Measurements from ENCODE around the gene MANBA.
A peak's percentile ranks its signal among the peaks of the same experiment; 100 is the strongest.

Gene MANBA

DNA sequence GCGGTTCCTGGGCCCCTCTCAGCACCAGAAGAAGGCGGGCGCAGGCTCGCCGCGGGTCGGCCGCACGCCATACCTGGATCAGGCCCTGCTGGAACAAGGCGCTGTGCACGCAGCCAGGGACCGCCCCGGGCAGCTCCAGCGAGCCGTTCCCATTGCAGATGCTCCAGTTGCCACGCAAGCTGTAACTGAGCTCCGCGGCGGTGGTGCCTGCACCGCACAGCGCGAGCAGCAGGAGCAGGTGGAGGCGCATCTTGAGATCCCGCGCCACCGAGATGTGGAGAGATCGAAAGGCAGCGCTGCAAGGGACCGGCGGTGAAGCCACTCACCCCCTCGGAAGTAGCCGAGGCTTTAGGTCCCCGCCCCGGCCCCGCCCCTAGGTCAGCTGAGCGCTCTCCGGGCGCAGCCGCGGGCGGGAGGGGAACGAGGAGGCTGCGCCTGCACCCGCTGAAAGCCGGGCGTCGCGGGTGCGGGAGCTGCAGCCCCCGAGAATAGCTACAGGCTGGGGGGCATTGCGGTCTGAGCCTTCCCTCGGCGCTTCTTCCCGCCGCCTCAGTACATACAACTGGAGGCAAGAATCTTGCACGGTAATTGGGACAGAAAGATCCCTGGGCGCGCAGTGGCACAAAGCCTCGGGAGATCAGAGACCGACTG lies at the start of gene MANBA:
MANBA (minus strand) TSS at position 324 of the 651 bp plus-strand sequence; CDS start at position 250, 74 bp downstream.
- DNase-seq, result peak; percentile 79

DNA sequence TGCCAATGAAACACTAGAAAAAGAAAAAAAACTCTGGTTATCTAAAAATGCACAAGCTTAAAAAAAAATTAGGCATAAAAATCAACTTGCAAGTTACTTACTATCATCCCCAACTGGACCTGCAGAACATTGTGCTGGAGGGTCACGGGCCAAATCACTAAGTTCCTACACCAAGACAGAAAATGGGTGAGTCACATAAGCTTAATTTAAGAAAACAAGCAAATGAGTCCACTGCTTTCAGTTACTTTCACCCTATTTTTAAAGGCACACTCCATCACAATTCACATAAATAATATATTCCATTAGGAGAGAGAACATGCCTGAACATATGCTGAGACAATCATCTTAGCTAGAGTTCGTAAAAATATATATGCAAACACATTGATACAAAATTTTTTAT lies 48.9 kb upstream of the MANBA start:
- peak; percentile 31 for DNase-seq

DNA sequence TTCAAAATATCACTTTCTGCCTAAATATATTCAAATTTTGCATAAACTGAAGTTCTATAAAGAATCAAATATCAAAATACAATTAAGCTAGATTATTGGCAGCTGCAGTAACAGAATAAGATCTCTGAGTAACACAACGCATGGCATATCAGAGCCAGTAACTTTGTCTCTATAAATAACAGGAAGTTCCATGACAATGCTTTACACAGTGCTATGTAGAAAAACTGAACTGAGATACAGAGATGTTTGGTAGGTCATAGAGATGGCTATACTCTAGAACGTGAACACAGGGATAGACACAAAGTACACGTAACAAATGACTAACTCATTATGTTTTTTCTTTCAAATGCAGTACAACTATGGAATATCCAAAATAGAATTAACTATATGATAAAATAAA lies 48.4 kb upstream of the MANBA start:
- no peak for DNase-seq

DNA sequence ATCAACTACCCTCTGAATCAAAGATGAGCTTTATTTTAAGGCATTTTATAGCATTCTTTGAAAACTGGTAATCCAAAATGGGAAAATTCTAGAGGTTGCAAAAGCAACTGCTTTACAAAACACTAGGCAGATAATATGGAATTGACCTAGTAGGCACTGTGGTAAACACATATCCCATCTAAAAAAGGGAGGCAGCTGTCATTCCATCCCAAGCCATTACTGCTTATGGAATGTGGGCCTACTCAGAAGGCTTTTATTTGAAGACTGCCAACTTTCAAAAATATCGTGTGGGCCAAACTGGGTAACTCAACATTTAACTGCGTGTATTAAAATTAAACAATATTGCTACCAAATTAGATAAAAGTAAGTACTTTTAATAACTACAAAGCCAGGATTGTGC lies 47.2 kb upstream of the MANBA start:
- no peak for DNase-seq

DNA sequence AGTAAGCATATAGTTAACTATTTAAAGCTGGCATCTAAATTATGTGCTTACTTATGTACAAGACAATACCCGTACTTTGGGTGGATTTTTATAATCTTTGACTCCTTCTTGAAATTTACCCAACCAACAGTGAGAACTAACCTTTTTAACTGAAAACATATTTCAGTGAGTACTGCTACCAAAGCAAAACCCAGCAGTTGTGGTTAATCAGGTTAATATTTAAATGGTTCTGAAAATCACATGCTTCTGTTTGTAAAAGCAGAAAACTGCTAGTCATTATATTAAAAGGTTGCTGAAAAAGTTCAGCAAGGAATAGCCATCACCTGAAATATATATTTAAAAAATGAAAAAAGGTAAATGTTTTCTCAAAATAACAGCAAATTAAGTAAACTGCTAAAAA lies 46.6 kb upstream of the MANBA start:
- DNase-seq, result no peak

DNA sequence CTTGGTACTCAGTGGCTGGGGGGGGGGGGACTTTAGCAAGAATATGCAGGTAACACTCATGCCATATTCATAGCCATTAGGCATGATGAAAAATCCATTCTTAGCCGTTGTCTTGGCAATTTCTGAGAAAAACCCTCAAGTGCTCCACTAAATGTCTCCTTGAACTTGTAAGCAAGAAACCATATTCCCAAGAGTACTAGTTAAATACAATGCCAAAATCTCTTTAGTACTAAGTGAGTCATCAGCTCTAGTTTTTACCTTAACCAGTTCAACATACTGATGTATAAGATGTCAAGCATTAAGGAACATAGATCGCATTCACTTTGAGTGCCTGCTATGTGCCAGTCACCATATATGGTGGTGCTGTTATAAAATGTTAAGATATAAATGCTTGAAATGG lies 39.0 kb upstream of the MANBA start:
- DNase-seq, result no peak

DNA sequence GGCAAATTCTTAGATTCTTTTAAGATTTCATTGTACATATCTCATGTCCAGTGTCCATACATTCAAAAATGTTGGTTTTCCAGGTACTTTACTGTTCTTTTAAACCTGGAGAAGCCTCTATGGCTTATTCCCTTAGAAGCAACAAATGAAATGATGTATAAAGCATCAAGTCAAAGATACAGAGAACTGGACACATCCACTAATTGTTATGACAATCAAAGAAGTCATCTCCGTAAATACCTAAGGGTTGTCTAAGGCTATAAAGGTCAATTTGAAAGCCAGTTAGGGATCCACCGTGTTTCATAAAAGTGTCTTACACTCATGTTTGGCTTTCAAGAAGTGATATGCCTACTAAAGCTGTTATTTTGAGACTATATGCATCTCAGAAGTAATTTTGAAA lies 34.2 kb upstream of the MANBA start:
- no peak for DNase-seq

DNA sequence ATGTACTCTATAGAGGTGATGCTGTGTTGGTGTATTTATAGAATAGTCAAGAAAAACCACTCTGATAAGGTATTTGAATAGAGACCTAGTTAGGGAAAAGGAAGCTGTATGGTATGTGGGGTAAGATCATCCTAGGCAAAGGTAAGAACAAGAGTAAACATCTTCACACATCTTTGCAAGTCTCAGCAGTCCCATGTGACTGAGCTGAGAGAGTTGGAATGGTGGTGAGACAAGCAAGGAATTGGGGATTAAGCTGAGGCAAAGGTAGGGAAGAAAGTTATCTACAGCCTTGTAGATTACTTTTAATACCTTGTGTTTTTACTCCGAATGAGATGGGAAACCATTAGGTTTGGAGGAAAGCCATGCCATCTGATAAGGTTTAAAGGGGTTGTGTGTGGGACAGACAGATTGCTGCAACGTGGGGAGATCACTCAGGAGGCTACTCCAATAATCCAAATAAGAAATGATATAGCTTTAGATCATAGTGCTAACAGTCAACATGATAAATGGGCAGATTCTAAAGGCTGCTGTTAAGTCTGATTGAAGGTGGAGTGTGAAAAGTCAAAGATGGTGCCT lies 31.7 kb upstream of the MANBA start:
- no peak for DNase-seq

DNA sequence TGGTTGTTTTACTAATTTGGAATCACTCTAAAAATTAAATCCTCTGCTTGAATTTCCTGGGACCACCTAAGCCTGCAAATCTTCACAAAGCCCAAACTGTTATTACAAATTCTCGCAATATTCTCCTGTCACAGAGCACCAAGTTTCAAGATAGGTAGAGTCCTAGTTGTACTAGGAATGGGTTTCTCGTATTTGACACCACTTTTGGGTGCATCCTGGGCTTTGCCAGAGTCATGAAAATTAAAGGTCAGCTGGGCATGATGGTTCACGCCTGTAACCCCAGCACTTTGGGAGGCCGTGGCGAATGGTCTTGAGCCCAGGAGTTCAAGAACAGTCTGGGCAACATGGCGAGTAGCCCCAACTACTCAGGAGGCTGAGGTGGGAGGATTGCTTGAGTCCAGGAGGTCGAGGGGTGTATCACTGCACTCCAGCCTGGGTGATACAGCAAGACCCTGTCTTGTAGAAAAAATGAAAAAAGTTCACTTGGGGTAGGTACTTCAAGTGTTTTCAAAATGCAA lies 30.6 kb upstream of the MANBA start:
- no peak for DNase-seq

DNA sequence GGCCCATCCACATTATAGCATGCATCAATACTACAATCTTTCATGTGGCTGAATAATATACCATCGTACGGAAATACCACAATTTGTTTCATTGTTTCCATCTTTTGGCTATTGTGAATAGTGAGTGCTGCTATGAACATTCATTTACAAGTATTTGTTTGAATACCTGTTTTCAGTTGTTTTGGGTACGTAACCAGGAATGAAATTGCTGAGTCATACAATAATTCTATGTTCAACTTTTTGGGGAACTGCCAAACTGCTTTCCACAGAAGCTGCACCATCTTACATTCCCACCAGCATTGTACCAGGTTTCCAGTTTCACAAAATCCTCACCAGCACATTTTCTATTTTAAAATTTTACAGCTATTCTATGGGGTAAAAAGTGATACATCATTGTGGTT lies 28.5 kb upstream of the MANBA start:
- DNase-seq, result peak; percentile 23

DNA sequence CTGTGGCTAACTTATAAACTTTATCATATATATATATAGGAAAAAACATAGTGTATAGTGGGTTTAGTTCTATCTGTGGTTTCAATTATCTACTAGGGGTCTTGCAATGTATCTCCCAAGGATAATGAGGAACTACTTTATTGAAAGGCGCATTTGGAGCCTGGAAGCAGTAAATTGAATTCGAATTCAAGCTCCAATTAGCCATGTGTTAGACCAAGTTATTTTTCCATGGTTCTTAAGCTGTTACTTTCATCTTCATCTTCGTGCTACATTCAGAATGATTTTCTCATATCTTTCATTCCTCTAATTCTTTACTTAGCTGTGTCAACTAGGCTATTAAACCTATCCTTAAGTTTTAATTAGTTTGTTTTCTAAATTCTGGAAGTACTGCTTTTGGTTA lies 27.2 kb upstream of the MANBA start:
- no peak for DNase-seq

DNA sequence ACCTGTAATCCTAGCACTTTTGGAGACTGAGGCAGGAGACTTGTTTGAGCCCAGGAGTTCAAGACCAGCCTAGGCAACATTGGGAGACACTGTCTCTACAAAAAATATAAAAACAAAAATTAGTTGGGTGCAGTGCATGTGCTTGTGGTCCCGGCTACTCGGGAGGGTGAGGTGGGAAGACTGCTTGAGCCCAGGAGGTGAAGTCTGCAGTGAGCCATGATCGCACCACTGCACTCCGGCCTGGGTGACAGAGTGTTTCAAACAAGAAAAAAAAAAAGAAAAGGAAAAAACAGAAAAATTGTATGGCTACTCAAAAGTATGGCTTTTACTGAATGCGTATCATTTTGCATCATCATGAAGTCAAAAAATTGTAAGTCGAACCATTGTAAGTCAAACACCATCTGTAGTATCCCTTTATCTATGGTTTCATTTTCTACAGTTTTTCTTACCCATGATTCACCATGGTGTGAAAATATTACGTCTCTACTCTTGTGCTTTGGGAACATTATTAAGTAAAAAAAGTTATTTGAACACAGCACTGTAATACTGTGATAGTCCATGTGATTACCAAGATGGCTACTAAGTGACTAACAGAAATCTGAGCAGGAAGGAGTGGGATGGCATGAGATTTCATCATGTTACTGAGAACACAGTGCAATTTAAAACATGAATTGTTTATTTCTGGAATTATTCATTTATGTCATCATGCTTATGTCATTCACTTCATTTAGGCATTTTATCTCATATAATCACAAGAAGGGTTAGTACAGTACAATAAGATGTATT lies 26.5 kb upstream of the MANBA start:
- peak; percentile 49 for DNase-seq

DNA sequence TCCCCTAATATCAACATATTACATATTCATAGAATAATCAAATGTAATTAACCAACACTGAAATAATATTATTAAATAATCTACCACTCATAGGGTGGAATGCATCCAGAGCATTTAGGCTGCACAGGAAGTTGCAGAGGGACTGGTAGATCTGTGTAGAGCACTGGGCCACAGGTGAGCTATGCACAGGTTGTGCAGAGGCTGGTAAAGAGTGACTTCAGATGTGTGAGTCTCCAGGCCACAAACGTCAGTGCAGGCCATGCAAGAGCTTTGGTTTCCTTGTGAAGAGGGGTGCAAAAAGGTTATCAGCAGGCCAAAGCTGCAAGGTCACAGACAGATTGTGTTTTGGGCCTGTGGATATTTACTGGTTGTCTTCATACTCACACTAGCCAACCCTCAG lies 25.5 kb upstream of the MANBA start:
- DNase-seq, result no peak

DNA sequence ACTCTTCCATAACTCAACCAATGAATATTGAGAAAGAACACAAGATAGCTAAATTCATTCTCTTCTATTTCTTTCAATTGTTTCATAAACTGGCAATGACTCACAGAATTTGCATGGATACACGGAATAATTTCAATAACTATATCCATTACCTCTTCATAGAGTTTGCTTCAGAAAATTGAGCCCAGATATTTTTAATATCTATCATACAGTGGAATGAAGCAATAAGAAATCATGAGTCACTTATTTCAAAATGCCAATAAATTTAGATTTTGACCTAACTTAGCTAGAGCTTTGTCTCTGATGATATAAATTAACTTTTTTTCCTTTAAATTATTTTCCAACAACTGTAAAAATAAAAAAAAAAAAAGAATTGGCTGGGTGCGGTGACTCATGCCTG lies 22.2 kb upstream of the MANBA start:
- no peak for DNase-seq

DNA sequence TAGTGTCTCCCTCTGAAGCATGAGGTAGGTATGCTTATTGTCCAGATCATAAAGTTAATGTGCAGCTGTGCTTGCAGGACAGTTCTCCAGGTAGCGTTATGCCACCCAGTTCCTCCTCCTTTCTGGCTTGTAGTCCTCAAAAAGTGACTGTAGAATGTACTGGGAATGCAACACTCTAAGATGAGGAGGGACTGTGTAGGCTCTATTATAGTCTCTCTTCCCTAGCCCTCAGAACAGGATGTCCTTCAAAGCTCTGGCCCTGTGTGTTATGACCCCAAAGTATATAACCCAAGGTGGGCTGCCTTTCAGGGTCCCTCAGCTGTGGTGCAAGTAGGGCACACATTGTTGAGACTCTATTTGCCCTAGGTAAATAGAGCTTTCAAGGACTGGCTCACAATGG lies 20.8 kb upstream of the MANBA start:
- no peak for DNase-seq

DNA sequence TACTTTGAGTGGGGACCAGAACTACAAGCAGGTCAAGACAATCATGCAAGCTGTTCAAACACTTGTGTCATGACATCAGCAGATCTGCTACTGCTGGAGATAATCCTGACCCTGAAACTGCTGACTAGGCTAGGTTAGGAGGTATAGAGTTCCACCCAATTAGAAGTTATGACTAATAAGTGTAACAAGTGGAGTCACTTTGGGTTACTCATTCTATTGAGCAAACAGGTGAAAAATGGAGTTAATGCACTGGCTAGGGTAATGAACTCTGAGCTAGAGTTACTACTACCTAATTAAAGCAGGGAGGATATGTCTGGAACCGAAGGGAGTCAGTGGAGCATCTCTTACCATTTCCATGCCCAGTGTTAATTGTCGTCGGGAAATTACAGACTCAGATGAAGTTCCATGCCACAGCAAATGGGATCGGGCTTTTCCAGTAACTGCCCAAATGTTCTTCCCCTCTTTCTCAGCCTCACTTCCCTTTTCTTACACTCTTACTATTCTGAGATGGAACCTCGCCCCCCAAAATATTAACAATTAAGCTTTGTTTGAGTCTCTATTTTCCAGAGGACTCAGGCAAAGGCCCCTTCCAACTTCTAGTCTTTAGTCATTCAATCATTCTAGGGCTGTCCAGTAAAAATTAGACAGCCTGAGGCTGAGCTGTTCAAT lies 19.8 kb upstream of the MANBA start:
- peak; percentile 22 for DNase-seq

DNA sequence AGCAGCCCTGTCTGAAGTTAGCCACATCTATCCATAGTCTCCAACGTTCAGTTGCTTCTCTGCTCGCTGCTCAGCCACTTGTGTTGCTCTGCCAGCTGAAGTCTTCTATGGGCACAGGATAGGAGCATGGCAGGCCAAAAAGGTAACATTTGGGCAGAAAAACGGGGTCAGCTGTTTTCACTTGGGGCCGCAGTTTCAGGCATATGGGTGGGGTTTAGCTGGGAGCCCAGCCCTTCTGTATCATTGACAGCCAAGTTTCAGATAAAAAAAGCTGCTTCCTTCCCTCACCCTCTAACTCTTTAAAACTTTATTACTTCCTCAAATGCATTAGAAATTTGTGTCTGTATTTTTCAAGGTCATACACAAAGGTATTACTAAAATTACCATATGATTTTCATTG lies 18.4 kb upstream of the MANBA start:
- DNase-seq, result no peak

DNA sequence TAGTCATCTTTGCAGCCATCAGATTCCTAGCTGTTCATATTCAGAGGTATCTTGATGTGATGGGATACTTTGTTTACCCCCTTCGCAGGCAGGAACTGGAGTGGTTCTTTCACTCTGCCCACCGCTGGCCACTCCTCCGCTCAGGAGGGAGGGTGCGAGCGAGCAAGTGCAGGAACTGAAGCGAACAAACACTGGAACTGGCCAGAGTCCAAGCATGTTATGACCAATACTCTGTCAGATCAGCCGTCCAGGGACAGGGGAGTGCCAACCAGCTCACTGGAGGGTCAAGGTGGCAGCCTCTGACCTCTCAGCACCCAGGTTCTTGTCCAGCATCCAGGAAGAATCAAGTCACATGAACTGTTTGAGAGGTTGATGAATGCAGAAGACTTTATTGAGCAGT lies 18.0 kb upstream of the MANBA start:
- no peak for DNase-seq

DNA sequence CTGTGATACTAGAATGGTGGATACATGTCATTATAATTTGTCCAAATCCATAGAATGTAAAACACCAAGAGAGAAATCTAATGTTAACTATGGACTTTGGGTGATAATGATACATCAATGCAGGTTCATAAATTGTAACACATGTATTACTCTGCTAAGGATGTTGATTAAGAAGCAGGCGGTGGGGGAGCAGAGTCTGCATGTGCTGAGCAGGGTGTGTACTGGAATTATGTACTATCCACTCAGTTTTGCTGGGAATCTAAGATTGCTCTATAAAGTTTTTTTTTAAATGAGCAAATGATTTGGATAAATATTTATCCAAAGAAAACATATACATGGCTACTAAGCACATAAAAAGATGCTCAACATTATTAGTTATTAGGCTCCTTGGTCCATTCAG lies 15.0 kb upstream of the MANBA start:
- DNase-seq, result no peak

DNA sequence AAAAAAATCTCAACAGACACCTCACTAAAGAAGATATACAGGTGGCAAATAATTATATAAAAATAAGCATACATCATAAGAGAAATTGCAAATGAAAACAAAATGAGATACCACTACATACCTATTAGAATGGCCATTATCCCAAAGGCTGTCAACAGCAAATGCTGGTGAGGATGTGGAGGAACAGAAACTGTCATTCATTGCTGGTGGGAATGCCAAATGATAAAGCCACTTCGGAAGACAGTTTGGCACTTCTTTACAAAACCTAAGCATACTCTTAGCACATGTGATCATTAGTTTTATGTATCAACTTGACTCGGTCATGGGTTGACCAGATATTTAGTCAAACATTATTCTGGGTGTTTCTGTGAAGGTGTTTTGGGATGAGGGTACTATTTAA lies 13.5 kb upstream of the MANBA start:
- DNase-seq, result no peak

DNA sequence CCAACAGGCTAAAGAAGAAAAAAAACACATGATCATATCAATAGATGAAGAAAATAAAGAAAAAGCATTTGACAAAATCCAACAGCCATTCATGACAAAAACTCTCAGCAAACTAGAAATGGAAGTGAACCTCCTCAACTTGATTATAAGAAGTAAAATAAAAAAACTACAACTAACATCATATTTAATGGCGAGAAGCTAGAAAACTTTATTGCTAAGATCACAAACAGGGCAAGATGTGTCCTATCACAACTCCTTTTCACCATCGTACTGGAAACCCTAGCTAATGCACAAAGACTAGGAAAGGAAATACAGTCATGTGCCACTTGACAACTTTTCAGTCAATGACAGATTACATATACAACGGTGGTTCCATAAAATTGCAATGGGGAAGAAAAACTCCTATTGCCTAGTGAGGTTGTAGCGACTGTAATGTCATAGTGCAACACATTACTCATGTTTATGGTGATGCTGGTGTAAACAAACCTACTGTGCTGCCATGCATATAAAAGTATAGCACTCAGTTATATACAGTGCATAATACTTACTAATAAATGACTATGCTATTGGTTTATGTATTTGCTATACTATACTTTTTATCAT lies 12.1 kb upstream of the MANBA start:
- DNase-seq, result no peak

DNA sequence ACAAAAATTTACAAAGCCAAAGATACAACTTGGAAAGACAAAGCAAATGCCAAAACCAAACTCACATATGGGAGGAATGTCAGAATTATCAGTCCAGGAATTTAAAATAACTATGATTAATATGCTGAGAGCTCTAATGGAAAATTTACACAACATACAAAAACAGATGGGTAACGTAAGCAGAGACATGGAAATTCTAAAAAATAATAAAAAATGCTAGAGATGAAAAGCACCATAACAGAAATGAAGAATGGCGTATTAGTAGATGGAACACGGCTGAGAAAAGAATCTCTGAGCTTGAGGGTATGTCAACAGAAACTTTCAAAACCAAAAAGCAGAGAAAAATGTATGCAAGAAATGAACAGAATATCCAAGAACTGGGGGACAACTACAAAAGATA lies 4.1 kb upstream of the MANBA start:
- DNase-seq, result no peak

DNA sequence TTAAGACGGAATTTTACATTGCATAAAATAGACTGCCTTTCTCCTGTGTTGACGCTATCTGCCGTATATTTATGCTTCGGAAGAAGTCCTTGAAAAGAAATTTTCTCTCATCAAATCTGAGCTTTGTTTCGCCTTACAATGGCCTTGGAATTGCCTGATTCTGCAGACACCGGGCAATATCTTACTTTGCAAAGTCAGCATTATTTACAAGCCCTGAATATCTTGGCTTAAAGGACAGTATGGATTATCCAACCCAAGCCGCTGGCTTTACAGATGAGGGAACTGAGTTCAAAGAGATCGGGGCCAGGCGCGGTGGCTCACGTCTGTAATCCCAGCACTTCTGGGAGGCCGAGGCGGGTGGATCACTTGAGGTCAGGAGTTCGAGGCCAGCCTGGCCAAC lies 1.1 kb upstream of the MANBA start:
- no peak for DNase-seq
